Measurements from ENCODE around the gene TYMP. TPM values are rescaled to one million over a fixed set of nuclear protein-coding genes. Genes with fewer than 3 reads are reported as not detected.

TYMP gene
- total RNA-seq, 4 donors from 2014 or later = 86.0 to 281 (median 137) TPM

DNA sequence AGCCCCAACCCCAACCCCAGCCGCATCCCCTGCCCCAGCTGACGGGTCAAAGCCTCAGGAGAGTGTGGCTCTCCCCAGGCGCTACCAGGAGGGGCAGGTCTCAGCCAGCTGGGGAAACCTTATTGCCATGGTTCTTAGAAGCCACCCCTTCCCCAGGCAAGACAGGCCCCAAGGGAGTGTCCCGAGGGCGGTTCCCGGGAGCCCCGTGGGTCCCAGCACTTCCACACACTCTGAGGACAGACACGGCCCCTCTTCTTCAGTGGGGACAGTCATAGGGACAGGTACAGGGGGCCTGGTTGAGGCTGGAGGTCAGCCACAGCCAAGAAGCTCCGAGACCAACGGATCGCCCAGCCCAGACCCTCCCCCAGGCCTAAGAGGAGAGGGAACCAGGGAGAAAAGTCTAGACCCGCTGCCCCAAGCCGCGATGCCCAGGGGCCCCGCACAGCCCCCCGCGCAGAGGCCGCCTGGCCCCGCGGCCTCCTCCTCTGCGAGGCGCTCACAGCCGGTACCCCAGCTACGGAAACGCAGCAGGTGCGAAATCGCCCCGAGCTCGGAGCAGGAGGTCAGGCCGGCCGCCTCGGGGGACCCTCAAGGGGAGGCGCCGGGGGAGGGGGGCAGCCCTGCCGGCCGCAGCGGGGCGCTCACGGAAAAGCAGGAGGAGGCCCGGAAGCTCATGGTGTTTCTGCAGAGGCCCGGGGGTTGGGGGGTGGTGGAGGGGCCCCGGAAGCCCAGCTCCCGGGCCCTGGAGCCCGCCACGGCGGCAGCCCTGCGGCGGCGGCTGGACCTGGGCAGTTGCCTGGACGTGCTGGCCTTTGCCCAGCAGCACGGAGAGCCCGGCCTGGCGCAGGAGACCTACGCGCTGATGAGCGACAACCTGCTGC lies 18.5 kb upstream of the TYMP start:
- intact Hi-C loops (cut with DNase I) = no loop called here
- peak overlapping the region; percentile 5 to 59 (median 30) for H3K4me3 ChIP-seq
- no peak for DNase-seq
- H3K4me1 ChIP-seq = peaks cover 18 to 60% (median 28%) of the 10 kb centered on the region in 3 donors
- no peaks in the 10 kb centered on the region for H3K9me3 ChIP-seq
- TF ChIP-seq, protein P1, sequence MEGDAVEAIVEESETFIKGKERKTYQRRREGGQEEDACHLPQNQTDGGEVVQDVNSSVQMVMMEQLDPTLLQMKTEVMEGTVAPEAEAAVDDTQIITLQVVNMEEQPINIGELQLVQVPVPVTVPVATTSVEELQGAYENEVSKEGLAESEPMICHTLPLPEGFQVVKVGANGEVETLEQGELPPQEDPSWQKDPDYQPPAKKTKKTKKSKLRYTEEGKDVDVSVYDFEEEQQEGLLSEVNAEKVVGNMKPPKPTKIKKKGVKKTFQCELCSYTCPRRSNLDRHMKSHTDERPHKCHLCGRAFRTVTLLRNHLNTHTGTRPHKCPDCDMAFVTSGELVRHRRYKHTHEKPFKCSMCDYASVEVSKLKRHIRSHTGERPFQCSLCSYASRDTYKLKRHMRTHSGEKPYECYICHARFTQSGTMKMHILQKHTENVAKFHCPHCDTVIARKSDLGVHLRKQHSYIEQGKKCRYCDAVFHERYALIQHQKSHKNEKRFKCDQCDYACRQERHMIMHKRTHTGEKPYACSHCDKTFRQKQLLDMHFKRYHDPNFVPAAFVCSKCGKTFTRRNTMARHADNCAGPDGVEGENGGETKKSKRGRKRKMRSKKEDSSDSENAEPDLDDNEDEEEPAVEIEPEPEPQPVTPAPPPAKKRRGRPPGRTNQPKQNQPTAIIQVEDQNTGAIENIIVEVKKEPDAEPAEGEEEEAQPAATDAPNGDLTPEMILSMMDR (IDR thresholded peaks at IDR 0.05) = no peak
- peak in 1 of 4 donors; percentile 23 for TF ChIP-seq POLR2A (IDR thresholded peaks at IDR 0.05)
- WGBS, 2 donors = 93% methylated on average over 6 of the region's 56 CpGs; no CpG with 5 or more reads in 1 of the 2 donors
- no peaks in the 10 kb centered on the region for H3K36me3 ChIP-seq
- peak overlapping the region in 3 of 4 donors; percentile 18 to 50 (median 49) for H3K27ac ChIP-seq
- H3K27me3 ChIP-seq = peaks cover 0 to 69% (median 0%) of the 10 kb centered on the region in 4 donors

DNA sequence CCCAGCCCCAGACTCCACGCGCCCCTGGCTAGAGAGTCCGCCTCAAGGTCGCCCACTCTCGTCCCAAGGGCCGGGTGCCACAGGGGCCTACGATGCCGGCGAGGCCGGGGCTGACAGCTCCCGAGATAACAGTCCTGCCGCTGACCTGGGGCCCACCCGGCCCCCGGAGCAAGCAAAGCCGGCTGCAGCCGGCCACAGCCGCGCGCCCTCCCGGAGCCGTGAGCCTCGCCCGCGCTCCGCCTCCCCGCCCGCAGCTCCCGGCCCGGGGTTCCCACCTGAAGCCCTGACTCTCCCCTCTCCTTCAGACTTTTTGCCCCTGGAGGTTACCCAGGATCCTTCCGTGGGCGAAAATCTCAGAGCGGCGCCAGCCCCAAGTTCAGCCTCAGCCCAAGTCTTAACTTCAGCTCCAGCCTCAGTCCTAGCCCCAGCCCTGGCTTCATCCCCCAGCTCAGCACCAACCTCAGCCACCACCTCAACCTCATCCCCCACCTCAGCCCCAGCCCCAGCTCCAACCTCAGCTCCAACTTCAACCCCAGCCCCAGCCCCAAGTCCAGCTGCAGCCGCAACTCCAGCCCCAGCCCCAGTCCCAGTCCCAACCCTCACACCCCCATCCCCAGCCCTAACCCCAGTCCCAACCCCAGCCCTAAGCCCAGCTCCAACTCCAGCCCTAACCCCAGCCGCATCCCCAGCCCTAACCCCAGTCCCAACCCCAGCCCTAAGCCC lies 17.6 kb upstream of the TYMP start:
- TF ChIP-seq POLR2A (IDR thresholded peaks at IDR 0.05) = no peak
- TF ChIP-seq, protein P1 (IDR thresholded peaks at IDR 0.05) = no peak

DNA sequence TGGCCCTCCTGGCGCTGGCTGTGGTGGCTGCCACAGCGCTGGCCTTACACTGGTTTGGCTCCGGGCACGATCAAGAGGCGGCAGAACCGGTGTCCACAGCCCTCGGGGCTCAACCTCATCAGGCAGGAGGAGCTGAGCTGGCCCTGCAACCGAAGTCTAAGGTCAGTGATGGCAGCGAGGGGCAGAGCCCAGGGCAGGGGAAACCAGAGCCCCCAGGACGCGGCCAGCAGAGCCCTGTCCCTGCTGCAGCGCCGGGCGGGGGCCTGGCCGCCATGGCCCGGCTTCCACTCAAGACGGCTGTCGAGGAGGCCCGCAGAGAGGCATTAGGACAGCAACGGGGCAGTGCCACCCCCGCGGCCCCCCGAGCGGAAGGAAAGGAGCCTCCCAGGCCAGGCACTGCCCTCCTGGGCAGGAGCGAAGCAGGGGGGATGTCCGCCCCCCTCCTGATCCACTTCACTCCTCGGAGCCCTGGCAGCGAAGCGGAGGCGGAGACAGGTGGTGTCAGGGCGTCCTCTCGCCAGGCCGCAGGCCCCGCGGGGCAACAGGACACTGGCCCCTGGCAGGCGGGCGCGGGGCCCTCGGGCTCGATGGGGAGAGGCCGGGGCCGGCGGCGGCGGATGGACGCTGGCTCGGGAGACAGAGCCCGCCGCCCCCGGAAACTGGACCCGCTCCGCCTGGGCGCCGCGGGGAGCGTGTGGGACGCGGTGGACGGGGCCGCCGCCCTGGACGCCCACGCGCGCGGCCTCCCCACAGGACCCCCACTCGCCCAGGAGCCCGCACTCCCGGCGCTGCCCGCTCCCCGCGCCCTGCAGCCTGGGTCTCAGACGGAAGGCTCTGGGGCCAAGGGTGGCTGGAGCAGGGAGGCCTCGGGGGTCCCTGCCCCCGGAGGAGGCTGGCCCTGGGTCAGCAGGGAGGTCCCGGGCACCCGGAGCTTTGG lies 16.8 kb upstream of the TYMP start:
- DNase-seq = no peak
- WGBS, 2 donors = 61% methylated on average over 10 of the region's 78 CpGs; no CpG with 5 or more reads in 1 of the 2 donors
- H3K9me3 ChIP-seq = no peaks in the 10 kb centered on the region
- peaks cover 0 to 67% (median 0%) of the 10 kb centered on the region in 4 donors for H3K27me3 ChIP-seq
- H3K4me3 ChIP-seq = no peak overlapping the region
- no peak overlapping the region for H3K27ac ChIP-seq
- no peak for TF ChIP-seq POLR2A (IDR thresholded peaks at IDR 0.05)
- TF ChIP-seq, protein P1 (IDR thresholded peaks at IDR 0.05) = no peak
- no peaks in the 10 kb centered on the region for H3K36me3 ChIP-seq
- intact Hi-C loops (cut with DNase I) = no loop called here
- H3K4me1 ChIP-seq = peaks cover 18 to 76% (median 42%) of the 10 kb centered on the region in 3 donors

More for the DNA sequence above, 17.6 kb upstream of the TYMP start:
- Histone ChIP-seq H3K4me3 (no peak overlapping the region), H3K4me1 (peaks cover 18 to 68% (median 37%) of the 10 kb centered on the region in 3 donors), H3K27ac (no peak overlapping the region), H3K9me3 (no peaks in the 10 kb centered on the region), H3K27me3 (peaks cover 0 to 69% (median 0%) of the 10 kb centered on the region in 4 donors), H3K36me3 (no peaks in the 10 kb centered on the region)
- WGBS, 2 donors = 31 to 67% methylated on average over 5 to 12 of the region's 35 CpGs
- intact Hi-C loops (cut with DNase I) = no loop called here
- DNase-seq = no peak

DNA sequence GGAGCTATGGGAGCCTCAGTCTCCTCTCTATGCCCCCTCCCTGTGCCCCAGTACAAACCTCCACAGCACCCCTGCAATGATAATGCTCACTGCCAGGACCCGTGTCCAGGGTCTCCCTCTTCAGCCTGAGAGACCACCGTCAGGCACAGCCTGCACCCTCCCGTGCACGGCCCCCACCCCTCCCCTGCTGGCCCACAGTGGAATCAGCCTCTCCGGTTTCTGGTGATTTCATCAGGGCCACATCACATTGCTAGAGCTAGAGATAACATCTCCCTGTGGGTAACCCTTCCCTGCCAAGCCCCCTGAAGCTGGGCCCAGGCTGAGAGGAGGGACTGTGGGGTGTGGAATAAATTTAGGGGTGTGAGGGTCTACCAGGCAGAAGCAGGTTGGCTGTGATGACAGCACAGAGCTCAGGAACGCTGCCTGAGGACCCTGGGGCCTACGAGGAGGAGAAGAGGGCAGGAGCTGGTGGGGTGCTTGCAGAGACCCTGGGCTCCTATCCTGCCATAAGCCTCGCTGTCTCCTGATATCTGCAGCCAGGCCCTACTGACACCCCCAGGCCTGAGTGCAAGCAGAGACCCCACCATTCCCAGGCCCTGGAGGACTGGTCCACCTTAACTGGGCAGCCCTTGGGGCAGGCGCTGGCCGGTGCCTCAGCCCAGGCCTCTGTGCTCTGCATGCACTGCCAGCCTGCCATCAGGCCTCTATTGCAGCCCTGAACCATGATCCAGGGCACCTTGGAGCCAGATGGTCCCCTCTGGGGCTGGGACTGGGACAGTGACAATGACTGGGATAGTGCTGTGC lies 15.9 kb upstream of the TYMP start, which contains the start of gene KLHDC7B:
Gene KLHDC7B (plus strand): TSS at position 378 of the 804 bp plus-strand sequence. CDS start 345 bp downstream, at position 723.
- H3K27ac ChIP-seq = peak within 1 kb of the TSS; percentile 70 to 94 (median 80)
- peaks cover 18 to 85% (median 49%) of the 10 kb centered on the region in 3 donors for H3K4me1 ChIP-seq

More for the DNA sequence above, 15.9 kb upstream of the TYMP start, which contains the start of gene KLHDC7B:
- intact Hi-C loops (cut with DNase I) = no loop called here
- peak within 1 kb of the TSS in 1 of 4 donors; percentile 56 for H3K4me3 ChIP-seq
- no peaks in the 10 kb centered on the region for H3K9me3 ChIP-seq
- WGBS, 2 donors = 41 to 59% methylated on average over 5 of the region's 10 CpGs
- no peak for TF ChIP-seq POLR2A (IDR thresholded peaks at IDR 0.05)
- TF ChIP-seq, protein P1 (IDR thresholded peaks at IDR 0.05) = peak in 2 of 6 experiments; percentile 16 to 26
- H3K36me3 ChIP-seq = no peaks in the 10 kb centered on the region
- no peak for DNase-seq
- H3K27me3 ChIP-seq = peaks cover 0 to 59% (median 0%) of the 10 kb centered on the region in 4 donors

All from esophagus squamous epithelium (tissue), 5 donors.